COR-L47 (cell line): ENCODE results near the gene MACROH2A2.
"Not testable (repeated sequence)": the region's sequence is repeated elsewhere in the genome, so short reads cannot be mapped to it uniquely, and the experiment has no call there.

Experiments
- DNase-seq: peaks from one replicate; lab custom pipeline; 2025; lab: John Stamatoyannopoulos, UW

Gene MACROH2A2

DNA sequence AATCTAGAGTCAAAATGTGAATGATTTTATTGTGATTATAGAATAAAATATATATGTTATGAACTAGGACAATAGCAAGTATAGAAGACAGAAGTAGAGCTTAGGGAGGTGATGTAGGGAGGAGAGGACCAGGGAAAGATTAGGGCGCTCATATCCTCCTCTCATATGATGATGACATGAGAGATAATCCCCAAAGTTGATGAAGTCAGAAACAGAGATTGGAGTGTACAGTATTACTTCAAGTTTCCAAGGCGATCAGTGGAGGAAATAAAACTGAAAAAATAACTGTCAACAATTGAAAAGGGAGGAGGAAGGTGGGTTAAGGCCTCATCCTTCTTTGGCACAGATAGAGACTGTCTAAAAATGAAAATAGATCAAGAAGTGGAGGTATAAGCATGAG is 14.9 kb downstream of the MACROH2A2 start:
- DNase-seq = no peak

DNA sequence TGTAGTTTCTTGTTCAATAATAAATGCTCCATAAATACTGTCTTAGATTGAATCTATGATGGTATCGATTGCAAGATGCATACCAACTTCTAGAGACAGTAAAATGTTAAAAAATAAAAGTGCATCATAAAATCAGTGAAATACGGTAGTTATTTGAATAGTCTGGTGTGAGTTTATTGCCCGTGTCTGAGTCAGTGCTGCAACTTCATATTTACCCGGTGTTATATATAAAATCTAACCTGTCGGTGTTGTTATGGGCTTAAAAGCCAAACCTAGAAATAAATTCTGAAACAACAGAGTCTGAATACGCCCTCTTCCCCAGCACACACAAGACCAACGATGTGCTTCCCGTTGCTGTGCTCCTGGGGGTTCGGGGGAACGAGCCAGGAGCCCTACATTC is 16.3 kb downstream of the MACROH2A2 start:
- no peak for DNase-seq

DNA sequence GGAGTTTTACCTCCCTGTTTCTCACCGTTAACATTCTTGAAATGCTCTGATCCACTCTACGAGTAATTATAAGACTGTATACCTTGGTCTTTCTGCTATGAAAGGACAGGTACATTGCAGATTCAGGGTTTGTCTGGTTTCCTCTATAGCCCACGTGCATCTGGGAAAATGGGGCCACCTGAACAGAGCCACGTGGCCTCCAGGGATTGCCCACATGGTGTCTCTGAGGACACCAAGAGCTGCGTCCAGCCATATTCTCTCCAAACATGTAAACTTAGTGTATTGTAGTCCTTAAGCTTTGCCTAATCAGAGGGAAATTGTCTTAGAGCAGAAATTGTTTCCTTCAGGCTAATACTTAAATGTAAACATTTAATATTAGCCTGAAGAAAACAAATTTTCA is 16.7 kb downstream of the MACROH2A2 start:
- DNase-seq = no peak

DNA sequence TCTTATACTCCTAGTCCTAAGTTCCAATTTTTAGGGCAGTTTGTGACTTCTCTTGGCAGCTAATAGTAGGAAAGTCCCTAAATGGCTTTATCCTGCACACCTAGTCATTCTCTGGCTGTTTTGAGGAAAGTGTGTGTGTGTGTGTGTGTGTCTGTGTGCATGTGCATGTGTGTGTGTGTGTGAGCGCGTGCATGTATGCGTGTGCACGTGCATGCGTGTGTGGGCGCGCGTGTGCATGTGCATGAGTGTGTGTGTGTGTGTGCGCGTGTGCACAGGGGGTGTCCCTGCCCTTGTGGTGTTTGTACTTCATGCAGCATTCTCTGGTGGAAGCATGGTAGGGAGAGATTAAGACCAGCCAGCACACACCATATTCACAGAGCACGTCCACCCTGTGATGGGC is 18.2 kb downstream of the MACROH2A2 start:
- DNase-seq = no peak

DNA sequence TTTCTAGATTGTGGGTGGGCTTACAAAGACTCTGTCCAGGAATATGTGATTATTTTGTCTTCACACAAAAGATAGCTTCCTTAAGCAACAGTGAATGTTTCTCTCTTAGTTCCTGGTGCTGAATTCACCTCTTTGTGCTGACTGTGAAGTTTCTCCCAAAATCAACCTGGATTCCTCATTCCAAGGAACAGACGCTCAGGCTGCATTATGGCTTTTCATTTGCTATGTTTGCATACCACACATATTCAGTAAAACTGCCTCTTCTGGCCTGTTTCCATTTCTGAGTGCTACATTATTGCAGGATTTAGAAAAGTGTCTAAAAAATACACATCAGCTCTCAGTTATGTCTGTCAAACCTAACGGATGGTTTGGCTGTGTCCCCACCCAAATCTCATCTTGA is 21.5 kb downstream of the MACROH2A2 start:
- DNase-seq = no peak

DNA sequence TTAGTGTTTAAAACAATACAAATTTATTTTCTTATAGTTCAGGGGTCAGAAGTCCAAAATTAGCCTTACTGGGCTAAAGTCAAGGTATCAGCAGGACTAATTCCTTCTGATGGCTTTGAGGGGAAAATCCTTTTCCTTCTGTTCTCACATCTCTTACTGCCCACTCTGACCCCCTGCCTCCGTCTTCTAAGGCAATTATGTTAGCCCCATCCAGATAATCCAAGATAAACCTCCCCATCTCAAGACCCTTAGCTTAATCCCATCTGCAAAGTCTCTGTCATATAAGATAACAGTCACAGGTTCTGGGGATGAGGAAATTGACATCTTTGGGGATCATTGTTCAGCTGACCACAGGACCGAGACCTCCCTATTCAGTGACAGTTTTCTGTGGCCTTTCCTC is 22.3 kb downstream of the MACROH2A2 start:
- no peak for DNase-seq

DNA sequence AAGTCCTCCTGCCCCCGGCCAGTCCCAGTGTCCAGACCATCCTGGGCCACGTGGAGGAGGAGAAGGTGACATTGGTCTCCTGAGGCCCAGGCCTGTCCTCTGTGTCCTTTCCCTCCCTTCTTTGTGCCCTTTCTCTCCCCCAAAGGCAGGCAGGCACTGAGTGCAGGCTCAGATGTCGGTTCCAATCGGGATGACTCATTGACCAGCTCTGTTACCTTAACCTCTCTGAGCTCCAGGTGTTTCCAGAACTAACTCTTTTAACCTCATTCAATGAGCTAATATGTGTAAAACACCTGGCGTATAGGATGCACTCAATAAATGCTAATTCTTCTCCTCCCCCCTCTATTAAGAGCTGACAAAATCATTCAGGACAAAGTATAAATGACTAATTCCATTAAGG is 25.7 kb downstream of the MACROH2A2 start:
- DNase-seq = no peak

DNA sequence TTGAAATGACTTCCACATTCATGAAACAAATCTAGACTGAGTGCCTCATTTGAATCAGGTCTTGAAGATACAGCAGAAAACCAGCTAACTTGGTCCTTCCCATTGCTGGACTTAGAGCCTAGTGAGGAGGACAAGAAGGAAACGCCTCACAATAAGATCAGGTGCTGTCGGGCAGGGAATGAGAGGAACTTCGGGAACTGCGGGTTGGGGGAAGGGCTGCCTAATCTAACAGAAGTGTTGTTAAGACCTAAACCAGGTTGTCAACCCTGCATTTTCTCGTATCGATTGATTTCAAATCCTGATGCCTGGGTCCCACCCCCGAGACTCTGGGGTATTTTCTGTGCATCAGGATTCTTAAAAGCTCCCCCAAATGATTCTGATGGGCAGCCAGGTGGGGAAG is 26.3 kb downstream of the MACROH2A2 start:
- no peak for DNase-seq

DNA sequence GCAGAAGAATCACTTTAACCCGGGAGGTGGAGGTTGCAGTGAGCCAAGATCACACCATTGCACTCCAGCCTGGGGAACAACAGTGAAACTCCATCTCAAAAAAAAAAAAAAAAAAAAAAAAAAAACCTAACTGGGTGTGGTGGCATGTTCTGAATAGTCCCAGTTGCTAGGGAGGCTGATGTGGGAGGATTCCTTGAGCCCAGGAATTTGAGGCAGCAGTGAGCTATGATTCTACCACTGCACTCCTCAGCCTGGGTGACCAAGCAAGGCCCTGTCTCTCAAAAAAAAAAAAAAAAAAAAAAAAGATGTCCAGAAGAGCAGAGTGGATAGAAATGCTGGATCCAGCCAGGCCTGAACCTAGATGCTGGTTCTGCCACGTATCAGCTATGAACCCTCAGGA is 28.1 kb downstream of the MACROH2A2 start:
- DNase-seq = not testable (repeated sequence)

DNA sequence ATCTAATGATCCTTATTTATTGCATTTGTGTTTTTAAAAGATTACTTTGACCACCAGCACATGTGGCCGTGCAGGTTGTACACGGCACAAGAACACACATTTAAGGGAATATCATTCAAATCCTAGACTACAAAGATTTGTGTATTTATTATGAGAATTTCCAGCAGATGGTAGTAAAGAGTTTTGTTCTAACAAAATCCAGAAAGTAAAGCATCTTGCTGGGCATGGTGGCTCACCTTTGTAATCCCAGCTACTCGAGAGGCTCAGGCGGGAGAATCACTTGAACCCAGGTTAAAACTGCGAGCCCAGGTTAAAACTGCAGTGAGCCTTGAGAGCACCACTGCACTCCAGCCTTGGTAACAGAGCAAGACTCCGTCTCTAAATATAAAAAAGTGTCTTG is 31.5 kb downstream of the MACROH2A2 start:
- no peak for DNase-seq

DNA sequence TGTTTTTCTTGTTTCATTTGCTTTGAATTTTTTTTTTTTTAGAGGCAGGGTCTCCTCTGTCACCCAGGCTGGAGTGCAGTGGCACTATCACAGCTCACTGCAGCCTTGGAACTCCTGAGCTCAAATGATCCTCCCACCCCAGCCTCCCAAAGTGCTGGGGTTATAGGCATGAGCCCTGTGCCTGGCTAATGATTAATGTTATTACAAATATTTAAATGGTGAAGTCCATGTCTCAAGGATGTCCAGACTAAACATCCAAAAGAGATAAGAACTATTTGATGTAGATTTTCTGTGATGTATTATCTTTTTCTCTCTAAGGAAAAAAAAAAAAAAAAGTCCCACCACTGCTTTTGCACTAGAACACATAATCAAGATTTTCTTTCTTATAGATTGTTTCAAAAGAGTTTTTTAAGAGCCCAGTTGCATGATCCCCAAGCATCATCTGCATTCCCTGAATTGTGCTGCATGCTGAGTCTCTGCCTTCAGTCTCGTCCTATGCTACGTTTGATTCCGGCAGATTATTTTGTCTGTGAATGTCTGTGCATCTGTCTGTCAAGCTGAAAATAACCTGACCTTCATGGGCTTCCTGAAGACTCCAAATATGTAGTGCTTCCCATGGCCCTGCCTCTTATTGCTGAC is 33.4 kb downstream of the MACROH2A2 start:
- DNase-seq = no peak

DNA sequence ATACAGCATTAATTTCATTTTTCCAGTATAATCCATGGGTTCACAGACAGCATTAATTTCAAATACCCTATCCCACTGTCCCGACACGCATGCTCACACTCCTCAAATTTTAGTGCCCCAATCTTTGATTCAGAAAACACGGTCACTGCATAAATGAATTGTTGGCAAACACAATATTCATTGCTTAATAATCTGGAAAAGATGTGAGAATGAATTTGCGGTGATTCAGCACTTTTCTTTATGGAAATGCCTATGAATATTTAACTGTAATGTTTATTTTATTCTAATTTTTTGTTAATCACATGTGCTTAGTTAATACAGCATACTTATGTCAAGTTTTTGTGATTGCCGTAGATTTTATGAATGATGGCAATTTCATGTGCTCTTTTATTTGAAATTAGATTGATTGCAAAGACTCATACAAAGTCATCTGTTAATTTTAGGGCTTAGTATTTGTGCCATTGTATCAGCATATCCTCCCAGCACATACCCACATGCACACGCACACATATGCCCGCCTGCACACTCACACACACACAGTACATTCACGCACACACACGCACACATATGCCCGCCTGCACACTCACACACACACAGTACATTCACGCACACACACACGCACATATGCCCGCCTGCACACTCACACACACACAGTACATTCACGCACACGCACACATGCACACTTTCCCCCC is 35.1 kb downstream of the MACROH2A2 start:
- DNase-seq = no peak

DNA sequence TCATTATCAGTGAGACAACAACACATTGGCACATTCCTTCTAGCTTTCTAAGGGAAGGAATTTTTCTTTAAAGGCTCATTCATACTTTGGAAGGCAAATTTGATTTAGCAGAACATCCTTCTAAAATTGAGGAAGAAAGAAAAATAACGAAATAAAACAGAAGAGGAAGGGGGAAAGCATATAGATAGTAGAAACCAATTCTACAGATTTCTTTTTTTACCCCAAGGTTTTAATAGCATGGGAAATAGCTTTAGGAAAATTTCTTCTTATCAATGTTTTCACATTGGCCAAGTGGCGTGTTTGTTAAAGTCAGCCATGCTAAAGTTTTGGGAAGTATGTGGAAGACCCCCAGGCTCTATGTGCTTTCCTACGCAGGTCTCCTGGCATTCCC is 35.7 kb downstream of the MACROH2A2 start:
- DNase-seq = no peak

DNA sequence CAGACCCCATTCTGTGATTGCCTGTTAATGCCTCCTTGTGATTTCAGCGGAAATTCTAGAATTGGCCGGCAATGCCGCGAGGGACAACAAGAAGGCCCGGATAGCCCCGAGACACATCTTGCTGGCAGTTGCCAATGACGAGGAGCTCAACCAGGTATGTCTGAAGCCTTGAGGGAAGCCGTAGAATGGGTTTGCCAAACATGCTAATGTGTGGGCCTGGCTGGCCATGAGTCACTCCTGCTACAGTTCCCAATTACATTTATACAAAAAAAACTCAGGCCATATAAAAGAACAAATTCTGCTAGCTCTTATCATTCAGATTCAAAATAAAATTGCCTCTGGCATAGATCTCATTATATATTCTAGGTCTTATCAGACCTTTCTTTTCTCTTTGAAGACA is 37.4 kb downstream of the MACROH2A2 start:
- DNase-seq = no peak

DNA sequence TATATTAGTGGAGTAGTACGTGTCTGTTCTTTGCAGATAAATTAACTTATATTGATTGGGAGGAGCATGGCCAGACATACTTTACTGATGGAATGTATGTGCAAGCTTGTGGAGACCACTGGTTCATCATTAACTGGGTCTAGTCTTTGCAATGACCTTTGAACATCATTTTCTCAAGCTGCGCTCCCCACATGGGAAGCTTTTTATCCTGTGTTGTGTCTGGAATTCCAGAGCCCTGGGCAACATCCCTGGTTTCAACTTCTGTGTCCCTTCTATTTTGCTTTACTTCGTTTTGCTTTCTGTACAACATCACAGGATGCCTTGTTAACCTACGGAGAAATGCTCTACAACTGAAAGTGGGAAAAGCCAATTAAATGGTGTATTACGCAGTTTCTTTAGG is 38.3 kb downstream of the MACROH2A2 start:
- no peak for DNase-seq

DNA sequence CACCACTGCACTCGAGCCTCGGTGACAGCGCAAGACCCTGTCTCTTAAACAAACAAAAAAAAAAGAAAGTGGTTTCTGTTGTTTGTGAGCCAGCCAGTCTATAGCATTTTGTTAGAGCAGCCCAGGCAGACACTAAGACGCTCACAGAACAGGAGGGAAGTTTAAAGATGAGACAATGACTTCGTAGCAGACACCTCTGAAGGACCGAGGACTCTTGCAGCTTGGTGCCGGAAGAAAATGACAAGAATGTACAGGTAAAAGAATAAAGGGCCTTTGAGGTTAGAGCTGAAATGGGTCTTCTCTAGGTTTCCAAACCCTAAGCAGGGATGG is 39.7 kb downstream of the MACROH2A2 start:
- DNase-seq = no peak

DNA sequence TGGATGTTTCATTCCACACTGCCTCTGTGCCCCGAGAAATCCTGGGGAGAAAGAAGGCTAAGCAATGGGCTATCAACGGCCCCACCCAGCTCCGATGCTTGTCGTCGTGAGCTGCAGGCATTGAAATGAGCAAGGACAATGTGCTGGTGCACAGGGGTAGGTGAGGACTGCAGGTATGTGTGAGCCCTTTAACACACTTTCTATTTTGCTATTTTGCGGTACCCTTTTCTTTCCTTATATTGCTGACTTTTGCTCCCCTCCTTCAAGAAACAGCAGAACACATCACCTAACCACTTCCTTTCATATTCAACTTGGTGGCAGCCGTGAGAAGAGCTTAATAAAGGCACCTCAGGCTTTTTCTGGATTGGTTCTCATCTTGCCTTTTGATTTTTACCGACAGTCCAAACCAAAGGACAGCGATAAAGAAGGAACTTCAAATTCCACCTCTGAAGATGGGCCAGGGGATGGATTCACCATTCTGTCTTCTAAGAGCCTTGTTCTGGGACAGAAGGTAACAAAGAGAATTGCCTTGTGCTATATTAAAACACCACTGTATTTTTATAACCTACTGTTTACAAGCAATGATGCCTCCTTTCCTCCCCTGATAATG is 40.8 kb downstream of the MACROH2A2 start:
- DNase-seq = no peak

DNA sequence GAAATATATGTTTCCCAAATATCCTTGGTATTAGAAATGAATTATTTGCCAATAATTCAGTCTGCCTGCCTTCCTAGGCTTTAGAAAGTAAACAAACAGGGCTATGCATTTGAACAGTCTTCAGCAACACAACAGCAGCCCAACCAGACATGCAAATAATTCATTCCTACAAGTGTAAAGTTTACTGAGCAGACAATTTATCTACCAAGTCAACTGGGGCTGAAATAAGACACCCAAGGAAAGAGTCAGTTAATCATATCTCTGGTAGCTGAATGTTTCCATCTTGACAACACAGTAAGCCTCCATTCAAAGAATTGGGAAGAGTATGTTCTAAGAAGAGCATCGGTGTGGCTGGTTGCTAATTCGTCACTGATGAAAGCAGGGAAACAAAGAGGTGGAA is 41.6 kb downstream of the MACROH2A2 start:
- no peak for DNase-seq

DNA sequence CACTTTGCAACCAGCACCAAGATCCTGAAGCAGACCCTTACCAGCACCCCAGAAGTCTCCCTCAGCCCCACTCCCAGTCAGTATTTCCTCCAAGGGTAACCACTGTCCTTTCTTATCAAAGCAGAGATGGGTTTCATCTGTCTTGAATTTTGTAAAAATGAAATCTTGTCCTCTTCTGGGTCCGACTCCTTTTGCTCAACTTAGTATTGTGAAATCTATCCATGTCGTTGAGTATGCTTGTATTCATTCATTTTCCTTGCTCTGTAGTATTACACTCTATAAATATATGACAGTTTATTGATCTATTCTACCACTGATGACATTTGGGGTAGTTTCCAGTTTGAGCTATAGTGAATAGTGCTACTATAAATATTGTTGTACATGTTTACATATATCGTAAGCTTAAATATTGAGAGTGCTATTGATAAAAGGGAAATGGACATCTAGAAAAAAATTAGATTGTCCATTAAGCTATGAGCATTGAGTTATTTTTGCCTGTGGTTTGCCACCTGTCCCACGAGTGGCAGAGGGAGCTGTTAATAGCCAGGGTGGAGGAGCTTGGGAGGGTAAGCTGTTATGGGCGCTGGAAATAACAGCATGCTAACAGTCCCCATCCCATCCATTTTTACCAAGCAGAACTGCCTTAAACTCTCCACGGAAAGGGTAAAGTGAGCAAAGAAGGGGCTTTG is 43.5 kb downstream of the MACROH2A2 start:
- no peak for DNase-seq

DNA sequence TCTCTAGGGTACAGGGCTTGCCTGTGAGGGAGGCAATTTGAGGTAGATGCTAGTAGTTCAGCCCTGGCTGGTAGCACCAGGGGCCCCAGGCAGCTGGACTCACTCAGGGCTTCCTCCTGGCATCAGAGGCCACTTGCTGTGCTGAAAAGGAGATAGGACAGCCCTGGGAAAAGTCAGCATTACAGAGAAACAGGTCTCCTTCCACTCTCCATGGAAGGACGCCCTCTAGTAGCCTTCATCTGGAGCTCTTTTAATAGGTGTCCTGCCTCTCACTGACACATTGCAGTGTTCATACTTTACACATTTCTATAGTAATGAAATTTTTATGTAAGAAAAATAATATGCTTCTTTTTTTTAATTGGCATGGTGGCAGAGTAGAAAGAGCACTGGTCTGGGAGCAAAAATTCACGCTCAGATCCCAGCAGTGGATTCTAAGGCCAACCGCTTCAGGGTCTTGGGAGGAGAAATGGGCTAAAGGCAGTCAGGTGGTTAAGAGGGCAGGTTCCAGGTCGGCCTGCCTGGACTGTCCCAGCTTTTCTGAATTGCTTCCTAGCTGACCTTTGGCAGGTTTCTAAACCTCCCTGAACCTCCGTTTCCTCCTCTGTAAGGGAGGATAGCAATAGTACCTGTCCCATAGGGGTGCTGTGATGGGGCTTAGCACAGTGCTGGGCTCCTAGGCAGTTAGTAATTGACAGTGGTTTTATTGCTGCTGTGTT is 44.2 kb downstream of the MACROH2A2 start:
- no peak for DNase-seq

DNA sequence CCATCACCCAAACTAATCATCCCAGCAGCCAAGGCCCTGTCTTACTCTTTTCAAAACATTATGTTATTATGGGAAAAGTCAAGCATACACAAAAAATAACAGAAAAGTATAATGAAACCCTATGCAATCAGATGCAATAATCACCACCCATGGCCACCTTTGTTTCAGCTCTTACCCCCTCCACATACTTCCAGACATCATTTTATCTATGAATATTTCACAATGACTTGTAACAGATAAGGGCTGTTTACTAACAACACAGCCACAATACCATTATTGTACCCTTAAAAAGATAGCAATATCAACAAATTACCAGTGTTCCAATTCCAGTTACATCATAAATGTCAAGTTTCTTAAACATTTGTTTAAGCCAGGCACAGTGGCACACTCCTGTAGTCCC is 44.8 kb downstream of the MACROH2A2 start:
- no peak for DNase-seq

DNA sequence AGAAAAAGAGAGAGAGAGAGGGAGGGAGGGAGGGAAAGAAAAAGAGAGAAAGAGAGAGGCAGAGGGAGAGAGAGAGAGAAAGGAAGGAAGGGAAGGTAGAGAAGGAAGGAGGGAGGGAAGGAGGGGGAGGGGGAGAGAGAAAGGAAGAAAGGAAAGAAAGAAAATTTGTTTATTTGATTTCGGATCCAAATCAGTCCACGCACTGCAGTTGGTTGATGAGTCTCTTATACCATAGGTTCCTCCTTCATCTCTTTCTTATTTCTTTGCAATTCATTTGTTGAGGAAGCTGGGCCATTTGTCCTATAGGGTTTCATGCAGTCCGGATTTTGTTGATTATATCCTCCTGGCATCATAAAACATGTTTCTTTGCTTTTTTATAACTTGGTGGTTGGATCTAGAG is 45.6 kb downstream of the MACROH2A2 start:
- no peak for DNase-seq
